Measurements from ENCODE around the gene ACTR1A. TPM values are rescaled to one million over a fixed set of nuclear protein-coding genes. Genes with fewer than 3 reads are reported as not detected.
"Not testable (repeated sequence)": the region's sequence is repeated elsewhere in the genome, so short reads cannot be mapped to it uniquely, and the experiment has no call there.

The ACTR1A gene
- 145 and 168 TPM in 2 replicates for total RNA-seq

GRCh38 chr10:102502337-102503151 lies at the start of gene ACTR1A:
Gene ACTR1A, minus strand, starts transcription at chr10:102502712. Its CDS starts 65 bp downstream, at chr10:102502647.
- DNase-seq (ENCODE audit: low read depth): peak; percentile 100

GRCh38 chr10:102550636-102551210 lies 48.2 kb upstream of the ACTR1A start:
- DNase-seq (ENCODE audit: low read depth): no peak

GRCh38 chr10:102549549-102549948 lies 47.0 kb upstream of the ACTR1A start:
- DNase-seq (ENCODE audit: low read depth): no peak

- no peak for DNase-seq (ENCODE audit: low read depth)
These were observed 44.3 kb upstream of the ACTR1A start for GRCh38 chr10:102546606-102547320.

- no peak for DNase-seq (ENCODE audit: low read depth)
These were observed 43.5 kb upstream of the ACTR1A start for GRCh38 chr10:102545997-102546396.

GRCh38 chr10:102545265-102545871 lies 42.9 kb upstream of the ACTR1A start:
- DNase-seq (ENCODE audit: low read depth): no peak

GRCh38 chr10:102542800-102543418 lies 40.4 kb upstream of the ACTR1A start:
- DNase-seq (ENCODE audit: low read depth): peak; percentile 54

GRCh38 chr10:102540023-102540422 lies 37.5 kb upstream of the ACTR1A start:
- DNase-seq (ENCODE audit: low read depth): peak; percentile 31

GRCh38 chr10:102538811-102539210 lies 36.3 kb upstream of the ACTR1A start:
- DNase-seq (ENCODE audit: low read depth): peak; percentile 10

GRCh38 chr10:102537948-102538347 lies 35.4 kb upstream of the ACTR1A start:
- no peak for DNase-seq (ENCODE audit: low read depth)

- DNase-seq (ENCODE audit: low read depth): no peak
These were observed 34.9 kb upstream of the ACTR1A start for GRCh38 chr10:102537367-102537766.

GRCh38 chr10:102535481-102536147 lies 33.1 kb upstream of the ACTR1A start:
- no peak for DNase-seq (ENCODE audit: low read depth)

- DNase-seq (ENCODE audit: low read depth): not testable (repeated sequence)
These were observed 32.5 kb upstream of the ACTR1A start for GRCh38 chr10:102534966-102535365.

GRCh38 chr10:102534333-102534732 lies 31.8 kb upstream of the ACTR1A start:
- DNase-seq (ENCODE audit: low read depth): no peak

- DNase-seq (ENCODE audit: low read depth): no peak
These were observed 25.0 kb upstream of the ACTR1A start for GRCh38 chr10:102527546-102527945.

- no peak for DNase-seq (ENCODE audit: low read depth)
These were observed 22.2 kb upstream of the ACTR1A start for GRCh38 chr10:102524746-102525145.

- DNase-seq (ENCODE audit: low read depth): peak; percentile 57
These were observed 20.9 kb upstream of the ACTR1A start for GRCh38 chr10:102523250-102524029.

GRCh38 chr10:102522874-102523249 lies 20.4 kb upstream of the ACTR1A start:
- DNase-seq (ENCODE audit: low read depth): no peak

- no peak for DNase-seq (ENCODE audit: low read depth)
These were observed 16.8 kb upstream of the ACTR1A start for GRCh38 chr10:102519246-102519825.

GRCh38 chr10:102517553-102517952 lies 15.0 kb upstream of the ACTR1A start:
- DNase-seq (ENCODE audit: low read depth): no peak
